Activated CD4-positive, alpha-beta T cell treated with anti-CD3 and anti-CD28 coated beads for 4 hours (primary cell): ENCODE results near the gene WDR27.
"Not testable (repeated sequence)": the region's sequence is repeated elsewhere in the genome, so short reads cannot be mapped to it uniquely, and the experiment has no call there.

Experiments used
- DNase-seq, 2 donors: peaks; one replicate each; pipeline ENCODE4 v3.0.0-alpha.2; 2020

The WDR27 gene

DNA sequence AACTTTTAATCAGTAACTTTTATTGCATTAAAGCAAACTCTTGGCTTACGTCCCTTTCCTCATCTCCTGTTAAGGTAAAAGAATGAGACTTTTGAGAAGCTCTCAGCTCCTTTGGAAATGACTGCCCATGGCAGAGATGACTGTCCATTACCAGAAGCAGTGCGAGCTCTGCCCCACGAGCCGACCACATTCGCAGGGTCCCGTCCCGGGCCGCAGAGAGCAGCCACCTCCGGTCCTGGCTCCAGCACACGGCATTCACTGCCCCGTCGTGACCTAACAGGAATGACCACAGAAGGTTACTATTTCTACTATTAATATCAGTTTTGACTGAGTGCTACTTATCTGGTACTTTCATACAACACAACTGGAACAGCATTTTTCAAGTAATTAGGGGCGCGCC, 63.4 kb downstream of the WDR27 start:
- no peak for DNase-seq

DNA sequence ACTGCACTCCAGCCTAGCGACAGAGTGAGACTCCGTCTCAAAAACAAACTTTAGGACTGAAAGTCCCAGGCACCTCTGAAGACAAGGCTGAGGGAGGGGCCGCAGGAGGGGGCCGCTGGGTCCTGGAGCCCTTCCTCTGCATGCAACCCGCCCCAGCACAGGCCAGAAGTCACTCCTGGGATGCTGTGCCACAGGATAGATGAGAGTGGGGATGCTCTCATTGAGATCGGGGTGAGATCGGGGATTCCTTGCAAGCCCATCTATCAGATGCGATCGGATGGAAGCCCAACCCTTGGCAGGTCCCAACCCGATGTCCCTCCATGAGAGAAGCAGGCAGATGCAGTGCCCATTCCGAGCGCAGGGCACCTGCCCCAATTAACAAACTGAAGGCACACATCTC, 66.5 kb downstream of the WDR27 start:
- DNase-seq, result no peak

DNA sequence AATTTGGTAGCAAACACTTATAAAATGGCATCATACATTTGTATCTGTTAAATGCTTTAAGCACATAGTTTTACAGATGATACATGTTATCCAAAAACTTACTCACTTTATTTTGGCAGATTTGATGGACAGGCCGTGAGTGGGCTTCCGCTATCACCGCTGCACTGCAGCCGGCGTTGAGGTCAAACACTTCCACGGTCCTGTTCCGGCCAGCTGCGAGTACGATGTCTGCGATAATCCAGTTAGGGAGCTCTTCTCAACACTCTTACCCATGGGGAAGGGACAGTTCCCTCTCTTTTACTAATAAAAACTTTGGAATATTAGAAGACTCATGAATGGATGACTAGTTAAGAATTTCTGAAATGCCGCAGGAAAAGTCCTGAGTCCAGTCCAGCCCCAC, 69.0 kb downstream of the WDR27 start:
- DNase-seq, result no peak

DNA sequence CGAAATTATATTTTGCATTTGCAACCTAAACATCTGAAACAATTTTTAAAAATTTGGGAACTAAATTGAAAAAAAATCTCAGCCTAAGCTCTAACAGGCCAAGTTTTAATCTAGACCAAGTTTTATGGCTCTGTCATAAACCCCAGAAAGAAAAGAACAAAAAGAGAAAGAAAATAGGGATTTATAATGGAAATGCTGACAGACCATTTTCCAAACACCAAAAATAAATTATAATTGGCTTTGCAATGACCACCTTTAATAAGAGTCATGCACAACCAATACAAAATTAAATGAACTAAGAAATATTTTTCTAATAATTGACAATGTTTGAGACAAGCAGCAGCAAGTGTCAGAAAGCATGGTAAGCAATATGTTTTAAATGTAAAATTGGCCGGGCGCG, 72.6 kb downstream of the WDR27 start:
- no peak for DNase-seq

DNA sequence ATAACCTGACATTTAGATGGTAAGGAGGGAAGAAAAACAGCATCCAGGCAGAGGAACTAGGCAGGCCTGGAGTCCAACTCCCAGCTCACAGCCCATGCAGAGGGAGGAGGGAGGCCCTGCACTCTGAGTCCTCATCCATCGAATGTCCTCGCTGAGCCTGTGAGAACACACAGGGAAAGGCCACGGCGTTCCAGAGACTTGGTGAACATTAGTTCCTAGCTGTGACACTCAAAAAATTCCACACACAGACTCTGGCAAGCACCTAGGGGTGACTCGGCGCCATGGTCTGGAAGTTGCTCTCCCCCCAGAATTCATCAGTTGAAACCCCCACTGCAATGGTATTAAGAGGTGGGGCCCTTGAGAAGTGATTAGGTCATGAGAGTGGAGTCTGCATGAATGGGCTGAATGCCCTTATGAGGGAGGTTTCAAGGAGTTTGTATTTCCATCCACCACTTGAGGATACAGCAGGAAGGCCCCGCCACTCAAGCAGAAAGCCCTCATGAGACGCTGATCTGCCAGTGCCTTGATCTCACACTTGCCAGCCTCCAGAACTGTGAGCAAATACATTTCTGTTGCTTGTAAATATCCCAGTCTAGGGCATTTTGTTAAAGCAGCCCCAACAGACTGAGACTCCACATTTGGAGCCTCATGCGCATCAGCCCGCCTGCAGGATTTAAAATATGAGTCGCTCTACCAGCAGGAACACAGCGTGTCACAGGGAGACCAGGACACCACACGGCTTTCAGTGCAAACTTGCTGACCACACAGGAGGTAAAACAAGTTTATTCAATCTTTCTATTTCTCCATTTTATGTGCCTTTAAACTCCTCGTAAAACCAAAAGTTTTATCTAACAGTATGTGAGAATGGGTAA, 73.9 kb downstream of the WDR27 start:
- DNase-seq, result no peak

DNA sequence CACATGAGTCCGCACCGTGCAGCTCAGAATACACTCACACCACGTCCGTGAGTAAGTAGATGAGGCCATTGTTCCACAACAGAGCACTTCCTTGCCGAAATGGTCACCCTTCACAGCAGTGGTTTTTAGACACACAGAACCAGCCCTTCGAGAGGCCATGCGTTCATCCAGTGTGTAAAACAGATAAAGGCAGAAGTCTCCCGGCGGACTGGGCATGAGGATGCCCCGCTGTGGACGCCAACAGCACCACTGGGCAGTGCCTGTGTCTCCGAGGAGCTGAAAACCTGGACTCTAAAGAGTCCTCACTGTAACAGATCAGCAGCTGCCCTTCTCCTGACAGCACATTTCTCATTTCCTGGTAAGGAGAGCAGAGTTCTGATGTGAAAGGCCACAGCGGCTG, 75.2 kb downstream of the WDR27 start:
- no peak for DNase-seq

DNA sequence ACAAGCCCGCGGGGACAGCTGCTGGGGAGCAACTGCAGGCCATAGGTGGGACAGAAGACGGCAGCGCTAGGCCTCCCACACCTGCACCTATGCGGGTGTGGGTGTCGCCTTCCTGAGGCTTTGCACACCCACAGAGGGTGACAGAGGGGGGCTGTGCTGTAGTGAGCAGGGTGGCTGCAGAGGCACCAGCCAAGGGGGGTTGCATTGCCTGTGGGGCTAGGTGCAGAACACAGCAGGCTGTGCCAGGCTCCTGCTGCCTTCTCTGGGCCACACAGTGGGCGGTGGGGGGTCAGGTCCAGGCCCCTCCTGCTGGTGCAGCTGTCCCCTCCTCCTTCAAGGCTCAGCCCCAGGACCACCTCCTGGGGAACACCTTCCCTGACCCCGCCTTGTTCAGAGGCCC, 75.7 kb downstream of the WDR27 start:
- DNase-seq, result no peak

- no peak for DNase-seq
These were observed 76.5 kb downstream of the WDR27 start for GRCh38 chr6:169625376-169625775.

DNA sequence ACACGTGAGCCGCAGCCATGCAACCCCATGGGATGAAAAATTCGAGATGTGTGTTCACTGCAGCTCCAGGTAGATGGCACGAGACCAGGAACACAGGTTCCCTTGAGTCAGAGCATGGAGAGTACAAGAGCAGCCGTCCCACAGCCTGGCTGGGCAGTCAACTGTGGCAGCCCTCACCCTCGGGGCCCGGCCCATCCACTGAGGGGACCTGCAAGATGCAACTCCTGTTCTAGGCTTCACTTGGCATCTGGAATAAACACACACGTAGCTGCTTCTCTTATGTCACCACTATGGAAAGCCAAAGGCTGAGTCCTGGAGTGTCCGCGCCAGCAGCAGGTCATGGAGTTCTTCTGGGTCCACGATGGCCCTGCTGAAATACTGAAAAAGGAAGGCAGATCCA, 77.0 kb downstream of the WDR27 start:
- no peak for DNase-seq

GRCh38 chr6:169623975-169624374, 77.9 kb downstream of the WDR27 start:
- DNase-seq, result no peak

DNA sequence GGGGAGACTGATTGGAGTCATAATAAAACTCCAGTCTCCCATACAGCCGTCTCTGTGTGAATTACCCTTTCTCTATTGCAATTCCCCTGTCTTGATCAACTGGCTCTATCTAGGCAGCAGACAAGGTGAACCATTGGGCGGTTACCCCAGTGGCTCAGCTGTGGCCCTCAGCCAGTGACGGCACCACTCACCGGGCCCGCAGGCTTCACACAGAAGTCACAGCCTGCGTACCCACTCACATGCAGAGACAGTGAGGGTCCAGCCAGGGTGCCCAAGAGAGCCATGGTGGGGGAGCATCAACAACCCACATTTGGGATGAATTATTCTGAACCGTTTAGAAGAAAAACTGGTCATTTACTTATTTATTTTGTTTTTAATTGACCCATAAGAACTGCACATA, 78.5 kb downstream of the WDR27 start:
- DNase-seq, result no peak

DNA sequence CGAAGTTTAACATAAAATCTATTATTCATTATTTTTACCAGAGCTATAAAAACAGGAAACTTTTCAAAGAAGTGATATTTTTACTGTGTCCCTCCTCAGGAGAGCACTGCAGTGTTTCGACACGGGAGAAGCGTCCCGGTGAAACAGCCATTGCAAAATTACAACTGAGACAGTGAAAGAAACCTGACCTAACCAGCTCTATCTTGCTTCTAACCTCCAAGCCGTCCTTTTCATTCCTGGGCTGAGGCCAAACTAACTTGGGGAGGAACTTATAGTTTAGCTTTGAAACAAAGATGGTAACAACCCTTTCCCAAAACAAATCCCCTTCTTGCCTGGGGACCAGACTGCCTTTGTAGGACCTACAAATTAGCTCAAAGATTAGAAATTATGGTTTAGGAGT, 79.2 kb downstream of the WDR27 start:
- DNase-seq, result no peak

DNA sequence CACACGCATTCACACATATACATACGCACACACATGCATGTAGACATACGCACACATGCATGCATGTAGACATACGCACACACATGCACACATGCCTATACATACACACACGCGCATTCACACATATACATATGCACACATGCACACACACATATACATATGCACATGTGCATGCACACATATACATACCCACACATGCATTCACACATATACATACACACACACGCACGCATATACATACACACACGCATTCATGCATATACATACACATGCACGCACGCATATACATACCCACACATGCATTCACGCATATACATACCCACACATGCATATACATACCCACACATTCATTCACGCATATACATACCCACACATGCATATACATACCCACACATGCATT, 80.5 kb downstream of the WDR27 start:
- no peak for DNase-seq

GRCh38 chr6:169620171-169621130, 81.4 kb downstream of the WDR27 start:
- no peak for DNase-seq

- DNase-seq, result no peak
These were observed 82.2 kb downstream of the WDR27 start for GRCh38 chr6:169619650-169620049.

- no peak for DNase-seq
These were observed 83.0 kb downstream of the WDR27 start for GRCh38 chr6:169618526-169619490.

GRCh38 chr6:169617562-169617961, 84.3 kb downstream of the WDR27 start:
- DNase-seq, result no peak

DNA sequence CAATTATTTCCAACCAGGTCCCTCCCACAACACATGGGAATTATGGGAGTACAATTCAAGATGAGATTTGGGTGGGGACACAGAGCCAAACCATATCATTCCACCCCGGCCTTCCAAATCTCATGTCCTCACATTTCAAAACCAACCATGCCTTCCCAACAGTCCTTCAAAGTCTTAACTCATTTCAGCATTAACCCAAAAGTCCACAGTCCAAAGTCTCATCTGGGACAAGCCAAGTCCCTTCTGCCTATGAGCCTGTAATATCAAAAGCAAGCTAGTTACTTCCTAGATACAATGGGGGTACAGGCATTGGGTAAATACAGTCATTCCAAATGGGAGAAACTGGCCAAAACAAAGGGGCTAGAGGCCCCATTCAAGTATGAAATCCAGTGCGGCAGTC, 93.2 kb downstream of the WDR27 start:
- DNase-seq, result not testable (repeated sequence)

GRCh38 chr6:169604076-169604475, 97.8 kb downstream of the WDR27 start:
- no peak for DNase-seq

DNA sequence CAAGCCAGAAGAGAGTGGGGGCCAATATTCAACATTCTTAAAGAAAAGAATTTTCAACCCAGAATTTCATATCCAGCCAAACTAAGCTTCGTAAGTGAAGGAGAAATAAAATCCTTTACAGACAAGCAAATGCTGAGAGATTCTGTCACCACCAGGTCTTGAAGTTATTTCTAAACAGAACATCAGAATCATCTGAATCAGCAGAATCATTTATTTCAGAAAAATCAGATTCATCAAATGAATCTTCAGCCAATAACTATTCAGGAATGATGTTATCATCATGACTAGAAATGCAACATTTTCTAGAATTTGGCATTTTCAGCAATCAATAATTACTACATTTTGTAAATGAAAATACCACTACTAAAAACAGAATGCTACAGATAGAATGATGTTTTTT, 100.7 kb downstream of the WDR27 start:
- DNase-seq, result not testable (repeated sequence)

- no peak for DNase-seq
These were observed 109.3 kb downstream of the WDR27 start for GRCh38 chr6:169592558-169592957.

DNA sequence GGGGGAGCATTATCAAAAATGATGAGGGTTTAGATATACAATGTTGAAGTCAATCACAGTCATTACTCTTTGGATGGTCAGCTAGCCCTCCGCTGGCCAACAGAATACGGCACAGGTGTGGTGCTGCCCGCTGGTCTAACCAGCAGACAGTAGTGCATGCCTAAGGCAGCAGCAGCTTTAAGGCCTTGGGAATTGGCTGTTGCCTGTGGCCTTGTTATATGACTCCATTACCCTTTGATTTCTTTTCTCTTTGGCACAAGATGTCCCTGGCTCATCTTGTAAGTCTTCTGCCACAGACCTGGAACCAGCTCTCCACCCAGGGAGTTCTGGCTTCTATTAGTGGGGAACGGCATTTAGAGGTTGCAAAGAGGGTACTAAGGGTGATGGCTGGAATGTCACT, 110.2 kb downstream of the WDR27 start:
- DNase-seq, result no peak
